Measurements from ENCODE around the gene PGA5. TPM values are rescaled to one million over a fixed set of nuclear protein-coding genes. Genes with fewer than 3 reads are reported as not detected.
"Not testable (repeated sequence)": the region's sequence is repeated elsewhere in the genome, so short reads cannot be mapped to it uniquely, and the experiment has no call there.

PGA5 gene
- polyA plus RNA-seq (ENCODE audit: insufficient read length), result 1.1 TPM

GRCh38 chr11:61240875-61241274, at the start of gene PGA5:
Gene PGA5 (plus strand): TSS chr11:61241175. CDS start chr11:61241227, 52 bp downstream.
- not testable (repeated sequence) for DNase-seq

- DNase-seq, result no peak
Observed at GRCh38 chr11:61193596-61193995, 47.4 kb upstream of the PGA5 start.

GRCh38 chr11:61194169-61194671, 46.8 kb upstream of the PGA5 start:
- no peak for DNase-seq

DNA sequence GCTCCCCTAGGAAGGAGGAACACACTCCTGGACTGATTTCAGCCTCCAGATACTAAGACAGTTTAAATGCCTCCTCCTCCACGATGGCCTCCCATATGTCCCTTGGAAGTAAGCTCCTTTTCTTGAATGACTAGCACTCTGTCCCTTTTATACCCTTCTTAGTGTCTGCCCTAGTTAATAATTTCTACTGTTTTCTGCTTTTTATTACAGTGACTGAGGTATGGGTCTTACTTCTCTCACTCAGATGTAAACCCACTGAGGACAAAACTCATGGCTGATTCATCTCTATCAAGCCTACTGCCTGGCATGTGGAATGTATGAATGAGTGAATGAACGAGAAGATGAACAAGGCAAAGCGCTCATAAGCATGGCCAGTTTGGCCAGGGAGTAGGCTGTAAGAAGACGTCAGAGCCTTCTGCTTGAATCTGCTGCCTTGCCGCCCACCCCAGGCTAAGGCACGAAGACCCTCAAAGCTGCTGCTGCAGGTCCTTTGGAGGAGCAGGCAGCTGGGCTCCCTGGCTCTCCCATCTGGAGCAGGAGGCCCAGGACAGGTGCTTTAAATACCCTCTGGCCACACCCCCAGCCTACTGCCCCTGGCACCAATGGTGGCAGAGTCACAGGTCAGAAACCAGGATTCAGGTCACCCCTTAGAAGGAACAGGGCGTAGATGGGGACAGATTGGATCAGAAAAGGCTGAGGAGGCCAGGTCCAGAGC, 45.8 kb upstream of the PGA5 start:
- DNase-seq, result no peak

DNA sequence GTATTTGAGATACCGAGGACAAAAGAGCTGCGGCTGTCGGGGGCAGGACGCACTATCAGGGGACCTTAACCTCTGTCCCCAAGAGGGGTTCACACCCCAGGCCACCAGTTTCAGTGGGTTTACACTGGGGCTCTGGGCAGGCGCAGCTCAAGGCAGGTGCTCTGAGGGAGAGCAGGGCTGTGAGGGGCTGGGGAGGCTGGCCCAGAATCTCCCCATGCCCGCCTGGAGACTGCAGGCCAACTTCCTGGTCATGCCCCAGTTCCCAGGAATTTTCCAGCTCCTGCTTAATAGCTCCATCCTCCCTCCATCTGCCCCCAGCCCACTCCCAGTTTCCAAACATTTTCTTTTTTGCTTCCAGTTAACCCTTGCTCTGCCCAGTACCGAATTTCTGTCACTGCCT, 45.3 kb upstream of the PGA5 start:
- no peak for DNase-seq

GRCh38 chr11:61198361-61198760, 42.6 kb upstream of the PGA5 start:
- DNase-seq, result no peak

DNA sequence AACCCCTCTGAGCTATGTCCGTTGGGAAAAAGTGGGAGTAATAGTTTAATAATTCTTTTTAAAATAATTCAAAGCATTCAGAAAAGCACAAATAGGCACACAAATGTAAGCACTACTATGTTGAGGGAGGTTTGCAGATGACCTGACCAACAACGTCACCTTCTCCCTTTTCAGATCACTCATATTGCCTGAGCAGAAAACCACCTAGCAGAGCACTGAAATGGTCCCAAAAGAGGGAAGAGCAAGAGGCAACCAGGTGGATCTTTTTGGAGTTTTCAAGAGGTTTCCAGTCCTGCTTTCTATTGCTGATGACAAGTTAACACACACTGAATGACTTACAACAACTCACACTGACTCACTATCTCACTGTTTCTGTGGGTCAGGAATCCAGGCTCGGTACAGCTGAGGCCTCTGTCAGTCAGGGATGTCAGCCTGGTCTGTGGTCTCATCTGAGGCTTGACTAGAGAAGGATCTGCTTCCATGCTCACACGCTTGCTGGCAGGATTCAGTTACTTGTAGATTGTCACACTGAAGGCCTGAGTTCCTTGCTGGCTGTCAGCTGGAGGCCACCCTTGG, 41.9 kb upstream of the PGA5 start:
- DNase-seq, result no peak

GRCh38 chr11:61201476-61201875, 39.5 kb upstream of the PGA5 start:
- DNase-seq, result no peak

DNA sequence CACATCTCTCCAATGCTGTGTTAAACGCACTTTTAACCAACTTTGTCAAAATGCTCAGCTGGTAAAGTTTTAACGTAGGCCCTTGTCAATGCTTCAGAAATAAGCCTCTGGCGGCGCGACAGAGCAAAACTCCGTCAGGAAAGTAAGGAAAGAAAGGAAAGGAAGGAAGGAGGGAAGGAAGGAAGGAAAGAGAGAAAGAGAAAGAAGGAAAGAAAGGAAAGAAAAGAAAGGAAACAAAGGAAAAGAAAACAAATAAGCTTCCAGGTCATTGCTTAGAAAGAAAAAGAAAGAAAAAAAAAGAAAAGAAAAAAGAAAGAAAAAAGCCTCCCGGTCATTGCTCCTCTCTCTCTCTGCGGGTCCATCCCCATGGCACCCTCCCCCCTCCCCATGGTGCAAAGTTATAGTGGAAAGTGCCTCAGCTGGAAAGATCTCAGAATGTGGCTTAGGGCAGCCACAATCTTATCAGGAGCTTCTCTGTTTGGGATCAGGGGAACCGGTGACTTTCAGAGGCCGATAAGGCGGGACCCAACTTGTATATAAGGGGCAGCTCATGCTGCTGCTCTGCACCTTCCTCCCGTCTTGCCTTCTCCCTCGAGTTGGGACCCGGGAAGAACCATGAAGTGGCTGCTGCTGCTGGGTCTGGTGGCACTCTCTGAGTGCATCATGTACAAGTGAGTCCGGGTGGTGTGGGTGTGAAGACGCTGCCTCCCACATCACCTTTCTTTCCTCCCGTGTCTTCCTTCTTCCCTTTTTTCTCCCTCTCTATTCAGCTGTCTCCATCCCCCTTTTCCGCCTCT, 37.8 kb upstream of the PGA5 start, which contains the start of gene PGA3:
PGA3 (plus strand) TSS at position 566 of the 797 bp plus-strand sequence; CDS start at position 616, 50 bp downstream.
- DNase-seq, result not testable (repeated sequence)

- DNase-seq, result not testable (repeated sequence)
Observed at GRCh38 chr11:61203873-61204272, 37.1 kb upstream of the PGA5 start.

- not testable (repeated sequence) for DNase-seq
Observed at GRCh38 chr11:61204502-61205059, 36.4 kb upstream of the PGA5 start.

GRCh38 chr11:61207636-61208310, 33.2 kb upstream of the PGA5 start:
- not testable (repeated sequence) for DNase-seq

- not testable (repeated sequence) for DNase-seq
Observed at GRCh38 chr11:61210629-61211028, 30.3 kb upstream of the PGA5 start.

- DNase-seq, result not testable (repeated sequence)
Observed at GRCh38 chr11:61211327-61211952, 29.5 kb upstream of the PGA5 start.

DNA sequence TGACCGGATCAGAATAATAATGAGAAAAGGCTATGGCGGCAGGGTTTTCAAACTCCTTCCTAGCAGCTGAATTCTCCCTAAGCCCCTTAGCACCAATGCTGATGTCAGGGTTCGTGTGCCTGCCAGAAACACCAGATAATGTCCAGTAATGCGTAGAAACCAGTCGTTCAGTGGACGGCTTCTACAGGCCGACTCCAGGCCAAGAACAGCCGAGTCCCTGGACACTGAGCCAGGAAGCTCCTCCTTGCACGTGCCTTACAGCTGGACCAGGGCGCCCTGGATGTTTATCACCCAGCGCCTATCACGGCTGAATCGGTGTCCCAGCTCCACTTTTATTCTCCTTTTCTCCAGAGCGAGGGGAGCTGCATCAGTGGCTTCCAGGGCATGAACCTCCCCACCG, 28.8 kb upstream of the PGA5 start:
- DNase-seq, result not testable (repeated sequence)

- DNase-seq, result not testable (repeated sequence)
Observed at GRCh38 chr11:61213711-61214324, 27.2 kb upstream of the PGA5 start.

DNA sequence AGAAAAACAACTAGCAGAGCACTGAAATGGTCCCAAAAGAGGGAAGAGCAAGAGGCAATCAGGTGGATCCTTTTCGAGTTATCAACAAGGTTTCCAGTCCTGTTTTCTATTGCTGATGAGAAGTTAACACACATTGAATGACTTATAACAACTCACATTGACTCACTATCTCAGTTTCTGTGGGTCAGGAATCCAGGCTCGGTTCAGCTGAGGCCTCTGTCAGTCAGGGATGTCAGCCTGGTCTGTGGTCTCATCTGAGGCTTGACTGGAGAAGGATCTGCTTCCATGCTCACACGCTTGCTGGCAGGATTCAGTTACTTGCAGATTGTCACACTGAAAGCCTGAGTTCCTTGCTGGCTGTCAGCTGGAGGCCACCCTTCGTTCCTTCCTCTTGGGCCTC, 22.7 kb upstream of the PGA5 start:
- not testable (repeated sequence) for DNase-seq

GRCh38 chr11:61219016-61219415, 22.0 kb upstream of the PGA5 start:
- DNase-seq, result not testable (repeated sequence)

GRCh38 chr11:61222047-61222446, 18.9 kb upstream of the PGA5 start, which contains the start of gene PGA4:
Gene PGA4 (plus strand): TSS chr11:61222347. CDS start chr11:61222401, 54 bp downstream.
- DNase-seq, result not testable (repeated sequence)

- not testable (repeated sequence) for DNase-seq
Observed at GRCh38 chr11:61222692-61223091, 18.3 kb upstream of the PGA5 start.
